ENCODE measurements around the gene MAN1C1. TPM values are rescaled to one million over a fixed set of nuclear protein-coding genes. Genes with fewer than 3 reads are reported as not detected.

Gene MAN1C1
- total and polyA plus RNA-seq, 9 of the 15 experiments (the other 6 are each of a cell fraction or from before 2014, with no cell fraction given) = 0.04 to 0.44 (median 0.10) TPM; not detected in 3

DNA sequence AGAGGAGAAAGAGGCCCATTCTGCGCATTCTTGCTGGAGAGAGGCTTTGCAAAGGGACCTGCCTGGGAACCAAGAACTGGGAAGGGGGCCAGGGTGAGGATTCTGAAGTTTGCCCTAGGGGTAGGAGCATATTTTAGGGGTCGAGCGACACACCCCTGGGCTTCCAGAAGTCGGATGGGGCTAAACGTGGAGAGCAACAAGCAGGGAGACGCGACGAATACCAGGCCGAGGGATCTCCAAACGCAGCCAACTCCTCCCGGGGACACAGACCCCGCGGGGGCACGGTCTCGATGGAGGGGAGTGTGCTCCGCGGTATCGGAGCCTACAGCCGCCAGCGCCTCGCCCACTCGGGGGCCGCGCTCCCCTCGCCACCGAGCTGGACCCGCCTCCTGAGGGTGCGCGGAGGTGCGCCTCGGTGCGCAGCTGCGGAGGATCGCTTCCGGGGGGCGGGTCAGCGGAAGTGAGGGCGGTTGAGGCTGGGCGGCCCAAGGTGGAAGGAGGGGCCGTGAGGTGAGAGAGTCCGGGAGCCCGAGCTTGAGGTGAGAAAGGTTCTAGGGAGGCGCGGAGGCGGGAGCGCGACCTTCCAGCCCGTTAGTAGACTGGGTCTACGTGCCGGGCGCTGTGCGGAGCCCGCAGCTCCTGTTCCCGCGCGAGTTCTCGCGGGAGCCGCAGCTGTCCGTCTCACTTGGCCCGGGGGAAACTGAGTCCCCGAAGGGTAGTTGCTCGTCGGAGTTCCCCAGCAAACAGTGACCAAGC is 203.1 kb downstream of the MAN1C1 start, which contains the start of gene MTFR1L (continued):
- TF ChIP-seq, protein P1, sequence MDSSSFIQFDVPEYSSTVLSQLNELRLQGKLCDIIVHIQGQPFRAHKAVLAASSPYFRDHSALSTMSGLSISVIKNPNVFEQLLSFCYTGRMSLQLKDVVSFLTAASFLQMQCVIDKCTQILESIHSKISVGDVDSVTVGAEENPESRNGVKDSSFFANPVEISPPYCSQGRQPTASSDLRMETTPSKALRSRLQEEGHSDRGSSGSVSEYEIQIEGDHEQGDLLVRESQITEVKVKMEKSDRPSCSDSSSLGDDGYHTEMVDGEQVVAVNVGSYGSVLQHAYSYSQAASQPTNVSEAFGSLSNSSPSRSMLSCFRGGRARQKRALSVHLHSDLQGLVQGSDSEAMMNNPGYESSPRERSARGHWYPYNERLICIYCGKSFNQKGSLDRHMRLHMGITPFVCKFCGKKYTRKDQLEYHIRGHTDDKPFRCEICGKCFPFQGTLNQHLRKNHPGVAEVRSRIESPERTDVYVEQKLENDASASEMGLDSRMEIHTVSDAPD (CRISPR knock-in tag; IDR thresholded peaks at IDR 0.05) = no peak
- TF ChIP-seq SREBF2 (CRISPR knock-in tag; IDR thresholded peaks at IDR 0.05) (no peak), ZFPM2 (CRISPR knock-in tag; IDR thresholded peaks at IDR 0.05) (no peak), ELF4 (CRISPR knock-in tag; IDR thresholded peaks at IDR 0.05) (peak; percentile 58; the same call in 1 of the 2 replicates), CREB1 (IDR thresholded peaks at IDR 0.05) (no peak; the same call in 1 of the 2 replicates), CREB1 (CRISPR knock-in tag; IDR thresholded peaks at IDR 0.05) (peak; percentile 30), E2F6 (IDR thresholded peaks at IDR 0.05; ENCODE audit: borderline replicate concordance in 1 of 2, extremely low read depth in 1 of 2, insufficient read depth in 1 of 2, insufficient read length in 1 of 2, low read depth in 1 of 2, low read length in 1 of 2, poor library complexity in 1 of 2, severe bottlenecking in 1 of 2) (peak; percentile 48 to 74), CBFA2T3 (IDR thresholded peaks at IDR 0.05) (peak; percentile 56), PHB2 (IDR thresholded peaks at IDR 0.05; ENCODE audit: low read depth) (no peak), HMBOX1 (IDR thresholded peaks at IDR 0.05) (no peak), XRCC3 (IDR thresholded peaks at IDR 0.05) (no peak), ZFP91 (CRISPR knock-in tag; IDR thresholded peaks at IDR 0.05) (no peak), HDAC8 (tag; IDR thresholded peaks at IDR 0.05) (no peak), POLR2AphosphoS5 (IDR thresholded peaks at IDR 0.05; ENCODE audit: control insufficient read depth, insufficient read depth, low read depth, low read length) (peak; percentile 87), TCF15 (CRISPR knock-in tag; IDR thresholded peaks at IDR 0.05) (no peak)
- TF ChIP-seq, protein P2, sequence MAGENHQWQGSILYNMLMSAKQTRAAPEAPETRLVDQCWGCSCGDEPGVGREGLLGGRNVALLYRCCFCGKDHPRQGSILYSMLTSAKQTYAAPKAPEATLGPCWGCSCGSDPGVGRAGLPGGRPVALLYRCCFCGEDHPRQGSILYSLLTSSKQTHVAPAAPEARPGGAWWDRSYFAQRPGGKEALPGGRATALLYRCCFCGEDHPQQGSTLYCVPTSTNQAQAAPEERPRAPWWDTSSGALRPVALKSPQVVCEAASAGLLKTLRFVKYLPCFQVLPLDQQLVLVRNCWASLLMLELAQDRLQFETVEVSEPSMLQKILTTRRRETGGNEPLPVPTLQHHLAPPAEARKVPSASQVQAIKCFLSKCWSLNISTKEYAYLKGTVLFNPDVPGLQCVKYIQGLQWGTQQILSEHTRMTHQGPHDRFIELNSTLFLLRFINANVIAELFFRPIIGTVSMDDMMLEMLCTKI (IDR thresholded peaks at IDR 0.05; ENCODE audit: partially characterized antibody) = no peak
- TF ChIP-seq, protein P3, sequence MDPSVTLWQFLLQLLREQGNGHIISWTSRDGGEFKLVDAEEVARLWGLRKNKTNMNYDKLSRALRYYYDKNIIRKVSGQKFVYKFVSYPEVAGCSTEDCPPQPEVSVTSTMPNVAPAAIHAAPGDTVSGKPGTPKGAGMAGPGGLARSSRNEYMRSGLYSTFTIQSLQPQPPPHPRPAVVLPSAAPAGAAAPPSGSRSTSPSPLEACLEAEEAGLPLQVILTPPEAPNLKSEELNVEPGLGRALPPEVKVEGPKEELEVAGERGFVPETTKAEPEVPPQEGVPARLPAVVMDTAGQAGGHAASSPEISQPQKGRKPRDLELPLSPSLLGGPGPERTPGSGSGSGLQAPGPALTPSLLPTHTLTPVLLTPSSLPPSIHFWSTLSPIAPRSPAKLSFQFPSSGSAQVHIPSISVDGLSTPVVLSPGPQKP (CRISPR knock-in tag; IDR thresholded peaks at IDR 0.05) = no peak
